Muscle of leg (tissue), 11 donors: ENCODE measurements around the gene PXK. TPM values are rescaled to one million over a fixed set of nuclear protein-coding genes. Genes with fewer than 3 reads are reported as not detected.

Source experiments
- DNase-seq: peaks from one replicate; pipeline ENCODE4 v3.0.0; 2013
- H3K27ac ChIP-seq: one replicate; pipeline ENCODE4 v1.5.1; 2013; ENCODE audit warnings: mild to moderate bottlenecking, low read length, control low read depth
- H3K27me3 ChIP-seq: one replicate; pipeline ENCODE4 v1.6.1; 2013; ENCODE audit warnings: low read length; ENCODE audit not compliant: control insufficient read depth, insufficient read depth
- H3K36me3 ChIP-seq: one replicate; pipeline ENCODE4 v1.6.1; 2013; ENCODE audit warnings: low read length; ENCODE audit not compliant: control insufficient read depth, insufficient read depth
- H3K4me1 ChIP-seq: one replicate; pipeline ENCODE4 v1.6.1; 2013; ENCODE audit warnings: low read length; ENCODE audit not compliant: control insufficient read depth, insufficient read depth
- H3K4me3 ChIP-seq: one replicate; pipeline ENCODE4 v1.5.1; 2013; ENCODE audit warnings: low read length, control low read depth
- H3K9me3 ChIP-seq: replicated peaks from 2 replicates; pipeline ENCODE4 v1.6.1; 2013; ENCODE audit warnings: low read depth, low read length; ENCODE audit not compliant: control insufficient read depth
- WGBS: methylation state at CpG from one replicate; pipeline ENCODE4 v1.1.5; 2013; ENCODE audit warnings: missing lambda C conversion rate; ENCODE audit not compliant: insufficient coverage; 5-methylcytosine and 5-hydroxymethylcytosine counted together
- polyA plus RNA-seq, 8 donors: library from polyadenylated mRNA; unstranded; fragments of 120-200 nt; gene quantifications; one replicate each; pipeline versions ENCODE4 v1.2.1 to v1.2.3, GENCODE V29; 2013; ENCODE audit warnings: inconsistent platforms in 1 of 8, low replicate concordance in 1 of 8; ENCODE audit not compliant: insufficient read length in 8 of 8, insufficient read depth in 1 of 8
- total RNA-seq: library from RNA; stranded (reverse); fragments of 120-200 nt; gene quantifications from one replicate; pipeline ENCODE4 v1.2.4, GENCODE V29; 2013

The PXK gene
- total and polyA plus RNA-seq, 9 donors: 15.9 to 19.9 (median 17.5) TPM

GRCh38 chr3:58296269-58296668 lies 36.4 kb upstream of the PXK start:
- peaks cover 6% of the 10 kb centered on the region for H3K27me3 ChIP-seq
- 57% methylated on average over 3 of the region's 5 CpGs for WGBS
- peaks cover 3% of the 10 kb centered on the region for H3K9me3 ChIP-seq
- DNase-seq: no peak
- no peak overlapping the region for H3K4me3 ChIP-seq
- no peak overlapping the region for H3K27ac ChIP-seq
- H3K4me1 ChIP-seq: peaks cover 10% of the 10 kb centered on the region
- H3K36me3 ChIP-seq: no peaks in the 10 kb centered on the region

GRCh38 chr3:58296843-58297242 lies 35.8 kb upstream of the PXK start:
- no peak for DNase-seq
- Histone ChIP-seq H3K4me1 (peaks cover 10% of the 10 kb centered on the region), H3K4me3 (no peak overlapping the region), H3K36me3 (no peaks in the 10 kb centered on the region), H3K27me3 (peaks cover 8% of the 10 kb centered on the region), H3K27ac (no peak overlapping the region), H3K9me3 (peaks cover 3% of the 10 kb centered on the region)
- no CpG with 5 or more reads among the region's 6 CpGs for WGBS

GRCh38 chr3:58298190-58298589 lies 34.5 kb upstream of the PXK start:
- peaks cover 10% of the 10 kb centered on the region for H3K4me1 ChIP-seq
- H3K27ac ChIP-seq: no peak overlapping the region
- H3K36me3 ChIP-seq: no peaks in the 10 kb centered on the region
- no peak for DNase-seq
- no peak overlapping the region for H3K4me3 ChIP-seq
- WGBS: 71% methylated on average over 3 of the region's 3 CpGs
- H3K27me3 ChIP-seq: peaks cover 8% of the 10 kb centered on the region
- H3K9me3 ChIP-seq: peaks cover 3% of the 10 kb centered on the region

- WGBS: no CpG with 5 or more reads among the region's 2 CpGs
- Histone ChIP-seq H3K27me3 (peaks cover 8% of the 10 kb centered on the region), H3K9me3 (peaks cover 3% of the 10 kb centered on the region), H3K4me3 (no peak overlapping the region), H3K4me1 (peaks cover 9% of the 10 kb centered on the region), H3K36me3 (no peaks in the 10 kb centered on the region), H3K27ac (no peak overlapping the region)
- no peak for DNase-seq
Measured at GRCh38 chr3:58299075-58299474, 33.6 kb upstream of the PXK start.

GRCh38 chr3:58299839-58300516 lies 32.7 kb upstream of the PXK start:
- Histone ChIP-seq H3K9me3 (peaks cover 3% of the 10 kb centered on the region), H3K27ac (no peak overlapping the region), H3K4me3 (no peak overlapping the region), H3K4me1 (peaks cover 7% of the 10 kb centered on the region), H3K36me3 (no peaks in the 10 kb centered on the region), H3K27me3 (peaks cover 8% of the 10 kb centered on the region)
- 2% methylated on average over 6 of the region's 8 CpGs for WGBS
- peak; percentile 58 for DNase-seq

GRCh38 chr3:58305882-58306711 lies 26.6 kb upstream of the PXK start, which contains the start of the genes HTD2 and RPP14:
TSS of gene HTD2 (plus strand) at chr3:58306520. CDS start at chr3:58317614, 11,094 bp downstream.
TSS of gene RPP14 (plus strand) at chr3:58306245. CDS start at chr3:58310330, 4,085 bp downstream.
- Histone ChIP-seq H3K36me3 (peaks cover 29% of the 10 kb centered on the region), H3K27ac (peak within 1 kb of the TSS; percentile 99), H3K27me3 (peaks cover 2% of the 10 kb centered on the region), H3K9me3 (no peaks in the 10 kb centered on the region), H3K4me3 (peak within 1 kb of the TSS; percentile 95), H3K4me1 (peaks cover 18% of the 10 kb centered on the region)
- 4% methylated on average over 68 of the region's 71 CpGs for WGBS
- DNase-seq: peak; percentile 99

GRCh38 chr3:58307639-58308215 lies 25.0 kb upstream of the PXK start:
- no CpG with 5 or more reads among the region's 10 CpGs for WGBS
- H3K36me3 ChIP-seq: peaks cover 43% of the 10 kb centered on the region
- no peak overlapping the region for H3K27ac ChIP-seq
- peak; percentile 60 for DNase-seq
- H3K4me3 ChIP-seq: peak overlapping the region; percentile 95
- H3K9me3 ChIP-seq: no peaks in the 10 kb centered on the region
- no peaks in the 10 kb centered on the region for H3K27me3 ChIP-seq
- peaks cover 18% of the 10 kb centered on the region for H3K4me1 ChIP-seq

GRCh38 chr3:58308728-58309127 lies 24.0 kb upstream of the PXK start:
- peaks cover 18% of the 10 kb centered on the region for H3K4me1 ChIP-seq
- no peak overlapping the region for H3K4me3 ChIP-seq
- H3K9me3 ChIP-seq: no peaks in the 10 kb centered on the region
- 50% methylated on average over 1 of the region's 1 CpG for WGBS
- H3K36me3 ChIP-seq: peaks cover 48% of the 10 kb centered on the region
- no peak for DNase-seq
- no peak overlapping the region for H3K27ac ChIP-seq
- H3K27me3 ChIP-seq: no peaks in the 10 kb centered on the region

GRCh38 chr3:58317811-58318210 lies 14.9 kb upstream of the PXK start:
- Histone ChIP-seq H3K27me3 (no peaks in the 10 kb centered on the region), H3K4me3 (no peak overlapping the region), H3K9me3 (no peaks in the 10 kb centered on the region), H3K27ac (no peak overlapping the region), H3K36me3 (peaks cover 45% of the 10 kb centered on the region), H3K4me1 (no peaks in the 10 kb centered on the region)
- no CpG with 5 or more reads among the region's 2 CpGs for WGBS
- DNase-seq: no peak

- no peaks in the 10 kb centered on the region for H3K27me3 ChIP-seq
Measured at GRCh38 chr3:58321791-58322190, 10.9 kb upstream of the PXK start.

More at GRCh38 chr3:58321791-58322190, 10.9 kb upstream of the PXK start:
- peaks cover 19% of the 10 kb centered on the region for H3K36me3 ChIP-seq
- no peak overlapping the region for H3K4me3 ChIP-seq
- 96% methylated on average over 7 of the region's 7 CpGs for WGBS
- H3K27ac ChIP-seq: no peak overlapping the region
- DNase-seq: no peak
- H3K9me3 ChIP-seq: no peaks in the 10 kb centered on the region
- H3K4me1 ChIP-seq: no peaks in the 10 kb centered on the region
